K562 (cell line): ENCODE measurements around the gene PNMA8B. TPM values are rescaled to one million over a fixed set of nuclear protein-coding genes. Genes with fewer than 3 reads are reported as not detected.
A peak's percentile ranks its signal among the peaks of the same experiment; 100 is the strongest.

Experiments
- ATAC-seq: fragments of 200-7000 bp; cut with Tn5 transposase; 3 replicates; pipeline ENCODE4 v1.9.1; 2020; ENCODE audit warnings: moderate library complexity
- BruUV-seq: library from RNA; stranded (reverse); fragments of 400-500 nt; replicated peaks from 2 replicates; lab custom pipeline; 2021; lab: Mats Ljungman, UMichigan
- CTCF ChIA-PET: fragments of 300-600 bp; formaldehyde crosslinking; extraction: SDS; loops from one replicate; lab custom pipeline; 2021; ENCODE audit warnings: low intra/inter-chr PET ratio; lab: Yijun Ruan, JAX
- POLR2A ChIA-PET: fragments of 300-600, 350-650 bp; sonication (Branson Sonifier 250); formaldehyde crosslinking; extraction: SDS; loops from one replicate; lab custom pipeline; 2021; ENCODE audit warnings: antibody characterized with exemption, inconsistent platforms; lab: Yijun Ruan, JAX
- DNase-seq, 4 experiments: peaks; one replicate each; pipeline versions ENCODE4 v3.0.0 to v3.0.0-alpha.2; 2011 to 2018; ENCODE audit warnings: low spot score in 3 of 4, mixed read lengths in 3 of 4; ENCODE audit errors: extremely low read depth in 1 of 4
- FAIRE-seq: peaks from 2 replicates; lab custom pipeline; 2011; peaks lifted over from hg19 to GRCh38; lab: Jason Lieb, UNC
- H2AFZ ChIP-seq: 2 replicates; pipeline ENCODE4 v1.6.0; 2011; ENCODE audit warnings: low read depth, low read length, control low read depth, inconsistent platforms
- H3K27ac ChIP-seq: fragments of 200-600 bp; 3 replicates; pipeline ENCODE4 v1.8.0; 2011; ENCODE audit warnings: low read depth, mild to moderate bottlenecking, control low read depth, inconsistent platforms, low read length, moderate library complexity, mixed read lengths; ENCODE audit errors: extremely low read depth
- H3K27me3 ChIP-seq, 2 experiments: fragments of 300-600 bp in 1 of 2; 2 replicates in 1 of 2; 3 replicates in 1 of 2; pipeline versions ENCODE4 v1.6.0 to v1.8.0; 2011; ENCODE audit warnings: inconsistent platforms in 2 of 2, low read length in 2 of 2, mild to moderate bottlenecking in 1 of 2, mixed read lengths in 1 of 2, moderate library complexity in 1 of 2; ENCODE audit not compliant: control insufficient read depth in 2 of 2, insufficient read depth in 2 of 2
- H3K36me3 ChIP-seq: fragments of 300-600 bp; 3 replicates; pipeline ENCODE4 v1.8.0; 2011; ENCODE audit warnings: mild to moderate bottlenecking, low read length, inconsistent platforms; ENCODE audit not compliant: control insufficient read depth, insufficient read depth
- H3K4me1 ChIP-seq, 2 experiments: fragments of 200-600 bp in 1 of 2; replicated peaks in 1 of 2; 2 replicates in 1 of 2; 3 replicates in 1 of 2; pipeline versions ENCODE4 v1.5.1 to v1.8.0; 2011; ENCODE audit warnings: inconsistent platforms in 2 of 2, low read length in 2 of 2, mild to moderate bottlenecking in 1 of 2, mixed read lengths in 1 of 2, moderate library complexity in 1 of 2; ENCODE audit not compliant: control insufficient read depth in 2 of 2, insufficient read depth in 2 of 2
- H3K4me2 ChIP-seq: 2 replicates; pipeline ENCODE4 v1.6.1; 2011; ENCODE audit warnings: low read length, control low read depth, inconsistent platforms, mixed read lengths; ENCODE audit not compliant: insufficient read depth
- H3K4me3 ChIP-seq: fragments of 200-600 bp; sonication (generic), shearing (Covaris generic); 2 replicates; pipeline ENCODE4 v1.5.1; 2016; ENCODE audit warnings: control low read depth, inconsistent platforms
- H3K79me2 ChIP-seq: fragments of 200-600 bp; 3 replicates; pipeline ENCODE4 v1.8.0; 2011; ENCODE audit warnings: low read length, inconsistent platforms; ENCODE audit not compliant: control insufficient read depth, insufficient read depth
- H3K9ac ChIP-seq, 2 experiments: 2 replicates each; pipeline versions ENCODE4 v1.6.0 to v1.6.1; 2011; ENCODE audit warnings: low read depth in 2 of 2, low read length in 2 of 2, control low read depth in 1 of 2, inconsistent platforms in 1 of 2, mild to moderate bottlenecking in 1 of 2, mixed read lengths in 1 of 2; ENCODE audit not compliant: insufficient read depth in 1 of 2
- H3K9me1 ChIP-seq: one replicate; pipeline ENCODE4 v1.6.0; 2011; ENCODE audit warnings: inconsistent platforms, mild to moderate bottlenecking, low read length, moderate library complexity; ENCODE audit not compliant: control insufficient read depth, insufficient read depth
- H3K9me3 ChIP-seq: replicated peaks from 2 replicates; pipeline ENCODE4 v1.5.1; 2011; ENCODE audit warnings: low read depth, low read length, inconsistent platforms; ENCODE audit not compliant: control insufficient read depth, insufficient read depth
- H4K20me1 ChIP-seq: replicated peaks from 2 replicates; pipeline ENCODE4 v1.6.1; 2011; ENCODE audit warnings: low read length, inconsistent platforms, mixed read lengths; ENCODE audit not compliant: control insufficient read depth, insufficient read depth
- CBFA2T3 ChIP-seq: fragments of 450-650 bp; IDR thresholded peaks from 2 replicates; pipeline ENCODE4 v1.6.1; 2017
- CTBP1 ChIP-seq: fragments of 450-650 bp; IDR thresholded peaks from 2 replicates; pipeline ENCODE4 v1.6.1; 2016; ENCODE audit warnings: borderline replicate concordance
- ETV1 ChIP-seq: fragments of 450-650 bp; conservative IDR thresholded peaks from 2 replicates; pipeline ENCODE4 v1.6.1; 2016; ENCODE audit warnings: missing genetic modification characterization, control low read depth, low read depth, missing compliant biosample characterization
- GMEB1 ChIP-seq: fragments of 250-450 bp; sonication (Bioruptor Pico); IDR thresholded peaks from 2 replicates; pipeline ENCODE4 v1.4.0; 2020; ENCODE audit warnings: mild to moderate bottlenecking
- HMGN3 ChIP-seq: IDR thresholded peaks from 2 replicates; pipeline ENCODE4 v1.6.1; 2011; ENCODE audit warnings: borderline replicate concordance, low read depth, mild to moderate bottlenecking, mixed read lengths, low read length; ENCODE audit not compliant: insufficient read length; ENCODE audit errors: extremely low read depth
- HNRNPUL1 ChIP-seq: fragments of 200-400 bp; formaldehyde crosslinking; IDR thresholded peaks from 2 replicates; pipeline ENCODE4 v1.6.1; 2017; ENCODE audit warnings: low read length
- MCM5 ChIP-seq: fragments of 450-650 bp; IDR thresholded peaks from 2 replicates; pipeline ENCODE4 v1.6.1; 2016; ENCODE audit warnings: low read depth
- MXI1 ChIP-seq: IDR thresholded peaks from 2 replicates; pipeline ENCODE4 v1.6.1; 2011; ENCODE audit warnings: low read depth, mild to moderate bottlenecking, improper control_type of control experiment, low read length
- RBM14 ChIP-seq: fragments of 200-400 bp; formaldehyde crosslinking; IDR thresholded peaks from 2 replicates; pipeline ENCODE4 v1.6.1; 2018; ENCODE audit warnings: low read depth, mild to moderate bottlenecking, low read length, moderate library complexity, borderline replicate concordance; ENCODE audit not compliant: insufficient read depth
- RREB1 ChIP-seq: fragments of 250-450 bp; sonication (Bioruptor Pico); IDR thresholded peaks from 2 replicates; pipeline ENCODE4 v1.4.0; 2020
- SLC30A9 ChIP-seq: fragments of 250-450 bp; sonication (Bioruptor Pico); IDR thresholded peaks from 2 replicates; pipeline ENCODE4 v1.8.0; 2022; ENCODE audit warnings: mild to moderate bottlenecking, moderate library complexity
- SOX6 ChIP-seq: fragments of 450-650 bp; IDR thresholded peaks from 2 replicates; pipeline ENCODE4 v1.6.1; 2014; ENCODE audit warnings: mild to moderate bottlenecking
- ZBTB7A ChIP-seq: IDR thresholded peaks from 2 replicates; pipeline ENCODE4 v1.6.1; 2011; ENCODE audit warnings: low read depth, mild to moderate bottlenecking, low read length, moderate library complexity, borderline replicate concordance; ENCODE audit not compliant: control insufficient read depth
- ZNF134 ChIP-seq: fragments of 250-450 bp; sonication (Bioruptor Pico); conservative IDR thresholded peaks from 2 replicates; pipeline ENCODE4 v1.4.0; 2020
- ZNF431 ChIP-seq: sonication (generic); formaldehyde crosslinking; IDR thresholded peaks from 2 replicates; pipeline ENCODE4 v1.8.0; 2022; ENCODE audit warnings: mild to moderate bottlenecking, missing genetic modification reagents
- WGBS: fragments of 100-300 bp; shearing (Covaris generic); methylation state at CpG from one replicate; pipeline ENCODE4 v1.1.6; 2016; ENCODE audit warnings: low coverage, mixed read lengths; ENCODE audit not compliant: insufficient coverage; ENCODE audit errors: missing lambda C conversion rate; 5-methylcytosine and 5-hydroxymethylcytosine counted together
- in situ Hi-C: fragments of 300-500 bp; cut with MboI; formaldehyde crosslinking; loops from 4 replicates; pipeline ENCODE4 v1.15.0; 2018; ENCODE audit warnings: inconsistent platforms, mixed read lengths
- intact Hi-C: fragments of 100-400 bp; cut with micrococcal nuclease; formaldehyde crosslinking; loops from 2 replicates; pipeline ENCODE4 v1.14.2; 2022
- polyA plus RNA-seq, 8 experiments: library from polyadenylated mRNA; depleted of rRNA in 4 of 8; stranded (reverse) in 5 of 8; unstranded in 3 of 8; fragments of >200 nt; fragmentation: Nextera tagmentation in 2 of 8; fragmentation: Illumina TruSeq in 1 of 8; extraction: Ambion mirVana in 2 of 8; extraction: Trizol in 1 of 8; gene quantifications; 2 replicates each; pipeline versions ENCODE4 v1.2.1 to v1.2.3, GENCODE V29; 2011 to 2014; ENCODE audit warnings: inconsistent platforms in 1 of 8, missing spikeins in 1 of 8
- total RNA-seq, 7 experiments: library from RNA; depleted of rRNA in 6 of 7; stranded (reverse); fragments of >200 nt in 6 of 7; fragmentation: Illumina TruSeq in 2 of 7; extraction: Trizol in 2 of 7; gene quantifications; 2 replicates each; pipeline versions ENCODE4 v1.2.1 to v1.2.3, GENCODE V29; 2011 to 2021; ENCODE audit warnings: low replicate concordance in 1 of 7

PNMA8B gene
- total and polyA plus RNA-seq, 9 of the 15 experiments (the other 6 are each of a cell fraction or from before 2014, with no cell fraction given): not detected

- peak; percentile 85; the same call in 1 of the 2 replicates for TF ChIP-seq RREB1 (CRISPR knock-in tag)
- peak; percentile 58; the same call in 1 of the 2 replicates for TF ChIP-seq CTBP1
- TF ChIP-seq MXI1: peak; percentile 97
- TF ChIP-seq, all 486 proteins: peak for 9
Observed at GRCh38 chr19:46478356-46478986, 17.2 kb downstream of the PNMA8B start (continued).

GRCh38 chr19:46475986-46476385 lies 19.7 kb downstream of the PNMA8B start:
- Histone ChIP-seq H3K79me2 (peaks cover 2% of the 10 kb centered on the region), H3K9me3 (no peaks in the 10 kb centered on the region), H2AFZ (no peak overlapping the region), H3K9me1 (no peaks in the 10 kb centered on the region), H3K4me2 (no peak overlapping the region), H3K9ac (no peak overlapping the region), H3K27me3 (peaks cover 10 to 30% of the 10 kb centered on the region in 2 experiments; a peak in 4 of 5 replicates), H3K4me3 (no peak overlapping the region), H3K27ac (no peak overlapping the region), H3K36me3 (no peaks in the 10 kb centered on the region), H3K4me1 (peaks cover 2 to 8% of the 10 kb centered on the region in 2 experiments; a peak in 3 of 5 replicates), H4K20me1 (no peaks in the 10 kb centered on the region)
- ATAC-seq (no peak), DNase-seq (no peak), FAIRE-seq (no peak)
- in situ Hi-C loops (no loop called here), intact Hi-C loops (no loop called here)
- BruUV-seq: no TSS peak
- POLR2A ChIA-PET: interaction anchor here (0.8 to 0.9 kb wide), 2 partner anchors 71 to 76 kb away, joined by 3 read pairs; no protein-coding TSS in a partner anchor
- WGBS: 8% methylated on average over 2 of the region's 2 CpGs
- CTCF ChIA-PET: no interaction called here
- TF ChIP-seq ZBTB7A (no peak), HMGN3 (no peak), CBFA2T3 (no peak), ZNF431 (no peak), GMEB1 (CRISPR knock-in tag) (no peak), HNRNPUL1 (no peak), ETV1 (tag) (no peak), MCM5 (no peak), SOX6 (no peak), RBM14 (no peak), SLC30A9 (no peak), ZNF134 (CRISPR knock-in tag) (no peak)
